GM18508 (cell line): ENCODE measurements around the gene ZNF429.
"Not testable (repeated sequence)": the region's sequence is repeated elsewhere in the genome, so short reads cannot be mapped to it uniquely, and the experiment has no call there.

Experiments used
- ATAC-seq: cut with Tn5 transposase; IDR thresholded peaks from one replicate; pipeline ENCODE4 v1.9.1; 2021; ENCODE audit warnings: moderate number of reproducible peaks; ENCODE audit not compliant: insufficient read depth, unreplicated experiment

ZNF429 gene

GRCh38 chr19:21587549-21587948 lies 82.1 kb downstream of the ZNF429 start:
- ATAC-seq, result no peak

DNA sequence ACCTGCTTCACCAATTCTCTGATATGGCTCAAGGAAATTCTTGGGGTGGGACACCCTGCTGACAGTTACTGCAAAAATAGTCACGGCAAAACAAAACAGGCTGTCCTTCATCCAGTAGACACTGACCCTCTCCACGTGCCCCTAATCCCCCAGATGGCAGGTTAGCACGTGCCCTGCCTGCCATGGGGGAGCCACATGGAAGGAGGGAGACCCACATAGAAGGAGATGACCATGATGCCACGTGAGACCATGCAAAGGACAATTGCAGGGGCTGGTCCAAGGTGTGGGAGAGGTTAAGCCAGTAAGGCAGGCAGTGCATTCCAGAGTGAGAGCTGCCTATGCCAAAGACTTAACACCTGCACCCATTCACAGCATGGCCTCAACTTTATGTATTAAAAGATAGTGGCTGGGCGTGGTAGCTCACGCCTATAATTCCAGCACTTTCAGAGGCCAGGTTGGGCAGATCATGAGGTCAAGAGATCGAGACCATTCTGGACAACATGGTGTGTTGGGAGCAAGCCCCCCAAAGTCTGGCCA lies 82.7 kb downstream of the ZNF429 start:
- ATAC-seq, result no peak

GRCh38 chr19:21590867-21591266 lies 85.5 kb downstream of the ZNF429 start:
- ATAC-seq, result no peak

DNA sequence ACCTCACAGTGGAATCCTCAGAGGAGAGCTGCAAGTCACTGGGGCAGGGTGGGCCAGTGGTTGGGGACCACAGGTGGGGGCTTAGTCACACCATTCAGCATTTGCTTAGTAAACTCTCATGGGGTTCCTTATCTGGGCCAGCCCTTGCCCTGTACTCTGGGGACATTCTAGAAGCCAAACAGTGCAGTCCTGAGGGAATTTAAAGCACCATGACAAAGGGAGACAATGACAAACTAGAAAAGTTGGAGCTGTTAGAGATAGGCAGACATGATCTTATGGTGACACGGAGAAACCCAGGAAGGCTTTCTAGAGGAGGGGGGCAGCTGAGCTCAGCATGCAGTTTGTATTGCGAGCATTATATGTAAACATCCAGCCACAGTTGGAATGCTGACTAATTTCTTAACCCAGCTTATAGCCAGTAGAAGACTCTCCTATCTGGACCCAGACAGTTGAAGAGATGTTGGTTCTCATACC lies 87.6 kb downstream of the ZNF429 start:
- no peak for ATAC-seq

GRCh38 chr19:21593502-21593901 lies 88.1 kb downstream of the ZNF429 start:
- ATAC-seq, result no peak

DNA sequence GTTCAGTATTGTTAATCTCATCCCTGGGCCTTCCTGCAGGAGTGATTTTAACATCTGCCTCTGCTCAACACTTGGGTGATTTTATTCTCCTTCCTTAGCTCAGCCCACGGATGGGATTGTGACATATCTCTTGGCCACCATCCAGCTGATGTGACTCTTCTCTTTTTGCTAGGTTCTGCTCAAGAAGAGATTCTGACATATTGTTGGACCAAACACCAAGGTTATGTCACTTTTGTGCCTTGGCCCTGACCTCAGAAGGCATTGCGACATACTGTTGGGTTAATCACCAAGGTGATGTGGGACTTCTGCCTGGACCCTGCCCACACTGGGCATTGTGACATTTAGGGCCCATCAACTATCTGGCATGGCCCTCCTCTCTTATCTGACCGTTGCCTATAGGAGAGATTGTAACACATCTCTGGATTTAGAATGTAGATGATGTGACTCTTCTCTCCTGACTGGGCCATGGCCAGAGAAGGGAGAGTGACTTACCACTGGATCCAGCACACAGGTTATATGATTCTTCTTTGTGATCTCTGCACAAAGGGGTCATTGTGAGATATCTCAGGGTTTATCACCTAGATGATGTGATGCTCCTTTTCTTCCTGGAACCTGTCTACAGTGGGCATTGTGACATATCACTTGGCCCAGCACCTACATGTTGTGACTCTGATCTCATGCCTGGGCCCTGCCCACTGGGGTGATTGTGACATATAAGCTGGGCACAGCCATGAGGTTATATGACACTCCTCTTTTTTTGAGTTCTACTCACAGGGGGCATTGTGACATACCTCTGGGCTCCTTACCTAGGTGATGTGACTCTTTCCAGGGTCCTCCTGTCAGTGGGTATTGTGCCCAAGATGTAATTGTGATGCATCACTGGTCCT lies 88.8 kb downstream of the ZNF429 start:
- ATAC-seq, result no peak

- no peak for ATAC-seq
Measured at GRCh38 chr19:21595185-21595584, 89.8 kb downstream of the ZNF429 start.

DNA sequence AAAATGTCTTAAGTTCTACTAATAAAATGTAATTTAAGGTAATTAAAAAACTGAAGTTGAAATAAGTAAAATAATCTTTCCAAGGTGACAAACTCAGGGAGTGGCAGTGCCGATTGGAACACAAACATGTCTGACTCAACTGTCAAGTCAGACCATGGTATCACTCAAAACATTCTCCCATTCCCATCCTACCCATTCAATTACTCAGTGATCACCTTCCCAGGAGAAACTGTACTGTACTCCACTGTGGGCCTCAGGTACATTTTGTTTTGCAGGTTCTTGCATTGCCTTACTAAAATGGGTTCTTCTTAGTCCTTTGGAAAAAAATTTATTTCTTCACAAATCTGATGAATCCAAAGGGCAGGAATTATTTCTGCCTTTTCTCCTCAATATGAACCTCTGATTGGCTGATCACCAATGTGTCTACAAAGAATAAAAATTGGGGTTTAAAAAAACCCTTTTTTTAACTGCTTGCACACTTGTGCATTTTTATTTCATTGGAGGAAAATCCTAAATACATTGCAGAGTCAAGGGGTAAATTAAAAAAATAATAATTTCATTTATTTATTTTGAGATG lies 96.8 kb downstream of the ZNF429 start:
- no peak for ATAC-seq

- ATAC-seq, result not testable (repeated sequence)
Measured at GRCh38 chr19:21602659-21603430, 97.4 kb downstream of the ZNF429 start.

DNA sequence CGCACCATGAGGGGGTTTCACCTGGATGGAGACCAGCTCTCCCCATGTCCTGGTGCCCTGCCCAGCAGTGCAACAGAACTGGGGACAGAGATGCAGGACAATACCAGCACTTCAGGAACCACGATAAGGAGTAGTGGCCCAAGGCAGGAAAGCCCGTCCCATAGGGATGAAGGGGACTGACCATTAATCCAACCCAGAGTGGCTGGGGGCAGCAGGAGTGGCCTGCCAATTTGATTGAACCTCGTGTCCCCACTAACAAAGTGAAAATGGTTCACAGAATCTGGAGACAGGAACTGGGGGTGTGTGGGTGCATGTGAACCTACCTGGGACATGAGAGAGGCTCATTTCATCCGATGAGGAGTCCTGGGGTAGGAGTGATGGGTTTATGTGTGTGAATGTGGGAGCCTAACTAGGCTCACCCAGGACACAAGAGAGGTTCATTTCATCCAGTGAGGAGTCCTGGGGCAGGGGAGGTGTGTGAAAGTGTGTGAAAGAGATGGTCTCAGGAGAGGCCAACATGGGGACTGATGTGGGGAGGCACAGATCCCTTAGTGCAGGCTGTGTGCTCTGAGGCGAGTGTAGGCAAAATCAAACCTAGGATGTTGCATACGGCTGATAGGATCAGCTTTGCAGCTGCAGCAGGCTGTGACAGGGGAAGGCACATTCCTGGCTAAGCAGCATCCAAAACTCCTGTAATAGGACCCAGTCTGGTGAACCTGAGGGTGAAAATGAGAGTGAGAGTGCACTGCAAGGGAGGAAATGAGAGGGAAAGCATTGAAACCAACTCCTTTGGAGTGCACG lies 98.2 kb downstream of the ZNF429 start:
- ATAC-seq, result no peak

- ATAC-seq, result no peak
Measured at GRCh38 chr19:21604351-21604926, 99.0 kb downstream of the ZNF429 start.
